ENCODE results near the gene TRABD.

TRABD gene

GRCh38 chr22:50246242-50247175, 60.8 kb downstream of the TRABD start:
- DNase-seq = peak; percentile 62

GRCh38 chr22:50247748-50248147, 62.0 kb downstream of the TRABD start:
- peak; percentile 97 for DNase-seq

- DNase-seq = peak; percentile 77
These were observed 62.7 kb downstream of the TRABD start for GRCh38 chr22:50248196-50249081.
